Stomach (tissue), 9 donors: ENCODE results near the gene TEAD4. TPM values are rescaled to one million over a fixed set of nuclear protein-coding genes. Genes with fewer than 3 reads are reported as not detected.

Experiments
- DNase-seq, 2 donors: peaks; one replicate each; pipeline versions ENCODE4 v3.0.0 to v3.0.0-alpha.2; 2013 to 2019
- H3K27ac ChIP-seq, 5 donors: fragments of 200-600 bp in 4 of 5; sonication (generic) in 4 of 5; one replicate each; pipeline ENCODE4 v1.5.1; 2013 to 2019; ENCODE audit warnings: mild to moderate bottlenecking in 1 of 5, moderate library complexity in 1 of 5
- H3K27me3 ChIP-seq, 3 donors: fragments of 200-600 bp; sonication (generic); one replicate each; pipeline ENCODE4 v1.5.1; 2017 to 2019; ENCODE audit warnings: mixed run types in 1 of 3
- H3K36me3 ChIP-seq, 4 donors: fragments of 200-600 bp; sonication (generic); 1 replicate in 3 of 4; 2 replicates in 1 of 4; pipeline ENCODE4 v1.5.1; 2016 to 2019
- H3K4me1 ChIP-seq, 4 donors: fragments of 200-600 bp; sonication (generic); one replicate each; pipeline ENCODE4 v1.5.1; 2016 to 2019
- H3K4me3 ChIP-seq, 4 donors: fragments of 200-600 bp; sonication (generic) in 3 of 4; one replicate each; pipeline ENCODE4 v1.5.1; 2016 to 2019; ENCODE audit warnings: mild to moderate bottlenecking in 1 of 4
- H3K9me3 ChIP-seq, 4 donors: fragments of 200-600 bp; sonication (generic); one replicate each; pipeline ENCODE4 v1.5.1; 2016 to 2019
- EP300 ChIP-seq: sonication (generic); formaldehyde crosslinking; IDR thresholded peaks from one replicate; pipeline ENCODE4 v1.6.1; 2017; ENCODE audit warnings: antibody characterized with exemption
- POLR2A ChIP-seq, 4 donors: fragments of 450-650 bp; IDR thresholded peaks; one replicate each; pipeline ENCODE4 v1.6.1; 2016; ENCODE audit warnings: antibody characterized with exemption in 4 of 4, control low read depth in 2 of 4, mild to moderate bottlenecking in 1 of 4, moderate library complexity in 1 of 4
- POLR2AphosphoS5 ChIP-seq, 3 donors: sonication (generic); formaldehyde crosslinking; IDR thresholded peaks; one replicate each; pipeline ENCODE4 v1.6.1; 2016; ENCODE audit warnings: antibody characterized with exemption in 3 of 3
- WGBS, 5 donors: extraction: QIAGEN DNeasy Blood & Tissue Kit in 3 of 5; methylation state at CpG; one replicate each; pipeline versions ENCODE4 v1.1.5 to v1.1.7; 2013 to 2018; 5-methylcytosine and 5-hydroxymethylcytosine counted together
- intact Hi-C: fragments of 100-400 bp; cut with DNase I; formaldehyde crosslinking; loops from one replicate; pipeline ENCODE4 v1.15.1; 2023; ENCODE audit warnings: low total_unique reads
- polyA plus RNA-seq, 3 donors: library from polyadenylated mRNA; stranded (reverse); fragments of 200-250 nt; gene quantifications; one replicate each; pipeline ENCODE4 v1.2.3, GENCODE V29; 2013
- total RNA-seq, 5 donors: library from RNA; depleted of rRNA; stranded (reverse); fragments of >200 nt; gene quantifications; one replicate each; pipeline versions ENCODE4 v1.1.0 to v1.2.3, GENCODE V29; 2014 to 2016
- TF ChIP-seq, protein P1 (sequence below), 7 experiments: fragments of 450-650 bp in 4 of 7; fragments of 200-600 bp in 3 of 7; sonication (generic) in 3 of 7; IDR thresholded peaks; one replicate each; pipeline ENCODE4 v1.5.1; 2016 to 2019; ENCODE audit warnings: antibody characterized with exemption in 7 of 7, control low read depth in 2 of 7, mild to moderate bottlenecking in 1 of 7
- donor health status: healthy with polysubstance abuse.
- donor health status: Bipolar disorder and iron deficiency.
- donor health status: healthy.

Gene TEAD4
- total and polyA plus RNA-seq, 8 donors: 5.7 to 10.6 (median 8.3) TPM; not detected in 2

DNA sequence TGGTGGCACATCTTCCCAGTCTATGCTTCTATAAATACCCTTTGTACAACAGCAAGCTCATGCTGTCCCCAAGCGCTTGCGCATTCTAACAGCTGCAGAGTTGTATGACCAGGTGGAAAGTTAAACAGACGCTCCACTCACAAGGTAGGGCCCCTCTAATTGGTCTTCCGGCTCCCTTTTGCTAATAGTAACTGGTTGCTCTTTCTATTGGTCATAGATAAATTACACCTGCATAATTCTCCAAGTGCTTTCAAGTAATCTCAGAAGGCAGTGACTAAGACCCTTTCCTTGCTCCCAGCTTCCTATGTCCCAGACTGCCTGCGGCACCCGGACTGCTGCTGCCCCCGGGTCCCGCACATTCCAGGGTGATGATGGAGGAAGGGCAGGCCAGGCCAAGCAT, 111.9 kb downstream of the TEAD4 start:
- intact Hi-C loops: no loop called here
- DNase-seq: peak in 1 of 2 donors; percentile 90
- Histone ChIP-seq H3K4me3 (no peak overlapping the region), H3K9me3 (no peaks in the 10 kb centered on the region), H3K27ac (no peak overlapping the region), H3K36me3 (no peaks in the 10 kb centered on the region), H3K4me1 (peaks cover 0 to 19% (median 8%) of the 10 kb centered on the region in 4 donors), H3K27me3 (peaks cover 0 to 6% (median 0%) of the 10 kb centered on the region in 3 donors)
- WGBS, 5 donors: 48 to 70% (median 62%) methylated on average over 8 of the region's 8 CpGs
- TF ChIP-seq EP300 (no peak), POLR2AphosphoS5 (IDR thresholded peaks at IDR 0.05) (no peak), POLR2A (IDR thresholded peaks at IDR 0.05) (no peak)
- TF ChIP-seq, protein P1, sequence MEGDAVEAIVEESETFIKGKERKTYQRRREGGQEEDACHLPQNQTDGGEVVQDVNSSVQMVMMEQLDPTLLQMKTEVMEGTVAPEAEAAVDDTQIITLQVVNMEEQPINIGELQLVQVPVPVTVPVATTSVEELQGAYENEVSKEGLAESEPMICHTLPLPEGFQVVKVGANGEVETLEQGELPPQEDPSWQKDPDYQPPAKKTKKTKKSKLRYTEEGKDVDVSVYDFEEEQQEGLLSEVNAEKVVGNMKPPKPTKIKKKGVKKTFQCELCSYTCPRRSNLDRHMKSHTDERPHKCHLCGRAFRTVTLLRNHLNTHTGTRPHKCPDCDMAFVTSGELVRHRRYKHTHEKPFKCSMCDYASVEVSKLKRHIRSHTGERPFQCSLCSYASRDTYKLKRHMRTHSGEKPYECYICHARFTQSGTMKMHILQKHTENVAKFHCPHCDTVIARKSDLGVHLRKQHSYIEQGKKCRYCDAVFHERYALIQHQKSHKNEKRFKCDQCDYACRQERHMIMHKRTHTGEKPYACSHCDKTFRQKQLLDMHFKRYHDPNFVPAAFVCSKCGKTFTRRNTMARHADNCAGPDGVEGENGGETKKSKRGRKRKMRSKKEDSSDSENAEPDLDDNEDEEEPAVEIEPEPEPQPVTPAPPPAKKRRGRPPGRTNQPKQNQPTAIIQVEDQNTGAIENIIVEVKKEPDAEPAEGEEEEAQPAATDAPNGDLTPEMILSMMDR (IDR thresholded peaks at IDR 0.05): no peak

DNA sequence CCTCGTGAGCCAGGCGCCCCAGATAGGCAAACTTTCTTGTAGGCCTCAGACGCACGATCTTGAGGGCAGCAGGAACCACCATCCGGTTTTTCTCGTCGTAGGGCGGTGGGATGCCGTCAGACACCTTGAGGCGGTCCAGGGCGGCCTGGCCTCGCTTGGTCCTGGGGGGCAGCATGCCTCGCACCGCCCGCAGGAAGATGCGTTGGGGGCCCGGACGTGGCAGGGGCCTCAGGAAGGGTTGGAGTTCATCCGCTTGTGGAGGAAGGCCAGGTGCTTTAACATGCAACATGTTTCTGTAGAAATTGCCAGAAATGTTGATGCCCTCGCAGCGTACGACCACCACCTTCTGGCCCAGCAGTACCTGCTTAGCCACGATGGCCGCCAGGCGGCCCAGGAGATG, 112.5 kb downstream of the TEAD4 start:
- intact Hi-C loops: no loop called here
- 84 to 94% (median 89%) methylated on average over 24 to 25 of the region's 25 CpGs for WGBS, 5 donors
- TF ChIP-seq POLR2AphosphoS5 (IDR thresholded peaks at IDR 0.05) (no peak), EP300 (no peak)
- TF ChIP-seq, protein P1 (IDR thresholded peaks at IDR 0.05): no peak
- peaks cover 0 to 25% (median 14%) of the 10 kb centered on the region in 4 donors for H3K4me1 ChIP-seq
- H3K4me3 ChIP-seq: no peak overlapping the region
- no peak overlapping the region for H3K27ac ChIP-seq
- H3K27me3 ChIP-seq: peaks cover 0 to 7% (median 0%) of the 10 kb centered on the region in 3 donors
- no peaks in the 10 kb centered on the region for H3K36me3 ChIP-seq
- no peak for DNase-seq
- H3K9me3 ChIP-seq: no peaks in the 10 kb centered on the region

DNA sequence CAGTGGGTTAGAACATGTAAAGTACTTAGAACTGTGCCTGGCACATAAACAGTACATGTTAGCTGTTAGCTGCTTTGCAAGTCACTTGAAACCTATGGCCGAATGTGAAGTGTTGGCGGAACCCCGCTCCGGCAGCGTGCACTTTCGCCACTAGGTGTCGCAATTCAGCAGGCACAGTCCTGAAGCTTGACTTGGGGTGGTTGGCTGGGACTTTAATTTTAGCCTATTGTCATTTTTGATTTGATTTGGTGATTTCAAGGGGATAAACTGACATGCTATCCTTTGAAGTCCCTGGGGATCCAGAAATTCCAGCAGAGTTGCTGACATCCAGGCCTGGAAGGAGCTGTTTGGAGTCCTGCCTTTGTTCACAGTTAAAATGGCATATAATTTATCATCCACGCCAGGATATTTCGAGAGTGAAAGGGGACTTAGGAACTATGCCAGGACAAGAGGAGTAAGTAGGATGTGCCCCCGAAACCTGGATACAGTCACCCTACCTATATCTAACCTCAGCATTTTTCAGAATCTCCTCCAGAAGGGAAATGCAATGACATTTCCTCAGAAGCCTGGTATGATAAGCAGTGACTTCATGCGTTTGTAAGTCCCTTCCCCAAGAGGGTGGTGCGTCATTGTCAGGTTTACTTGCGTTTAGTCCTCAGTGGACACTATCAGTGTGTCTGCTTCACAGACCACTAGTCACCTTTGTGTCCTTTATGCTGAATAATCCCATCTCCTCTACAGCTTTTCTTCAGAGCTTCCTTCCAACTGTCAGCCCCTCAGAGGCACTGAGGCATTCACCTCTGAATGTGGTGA, 114.4 kb downstream of the TEAD4 start:
- TF ChIP-seq POLR2AphosphoS5 (IDR thresholded peaks at IDR 0.05): peak in 1 of 3 donors; percentile 57
- no peak for TF ChIP-seq POLR2A (IDR thresholded peaks at IDR 0.05)
- TF ChIP-seq, protein P1 (IDR thresholded peaks at IDR 0.05): peak in 5 of 7 experiments; percentile 85 to 99 (median 94)
- WGBS, 5 donors: 7 to 12% (median 10%) methylated on average over 13 of the region's 13 CpGs
- H3K27ac ChIP-seq: peak overlapping the region in 2 of 5 donors; percentile 32 to 55
- H3K9me3 ChIP-seq: no peaks in the 10 kb centered on the region
- no peaks in the 10 kb centered on the region for H3K36me3 ChIP-seq
- intact Hi-C loops: no loop called here
- peaks cover 0 to 38% (median 24%) of the 10 kb centered on the region in 4 donors for H3K4me1 ChIP-seq
- DNase-seq: peak; percentile 88 to 95
- peaks cover 0 to 12% (median 0%) of the 10 kb centered on the region in 3 donors for H3K27me3 ChIP-seq
- no peak overlapping the region for H3K4me3 ChIP-seq

DNA sequence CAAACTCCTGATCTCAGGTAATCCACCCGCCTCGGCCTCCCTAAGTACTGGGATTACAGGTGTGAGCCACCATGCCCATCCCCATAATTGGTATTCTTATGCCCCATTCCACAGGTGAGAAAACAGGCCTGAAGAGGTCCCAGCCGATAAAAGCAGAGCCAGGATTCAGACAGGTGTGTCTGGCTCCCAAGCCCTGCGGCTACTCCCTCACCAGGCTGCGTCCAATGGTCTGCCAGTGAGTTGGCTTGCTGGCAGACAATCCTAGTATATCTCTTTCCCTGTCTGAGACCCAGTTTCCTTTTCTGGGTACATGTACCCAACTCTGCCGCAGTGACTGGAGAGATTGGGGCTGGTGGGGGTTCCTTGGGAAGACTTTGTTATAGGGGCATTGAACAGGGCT, 116.1 kb downstream of the TEAD4 start:
- Histone ChIP-seq H3K4me3 (no peak overlapping the region), H3K9me3 (no peaks in the 10 kb centered on the region), H3K27ac (peak overlapping the region in 1 of 5 donors; percentile 95), H3K36me3 (no peaks in the 10 kb centered on the region), H3K4me1 (peaks cover 0 to 46% (median 29%) of the 10 kb centered on the region in 4 donors), H3K27me3 (peaks cover 0 to 12% (median 0%) of the 10 kb centered on the region in 3 donors)
- intact Hi-C loops: no loop called here
- no peak for DNase-seq
- 84 to 94% (median 92%) methylated on average over 6 of the region's 6 CpGs for WGBS, 5 donors
- no peak for TF ChIP-seq POLR2AphosphoS5 (IDR thresholded peaks at IDR 0.05)
- TF ChIP-seq, protein P1 (IDR thresholded peaks at IDR 0.05): no peak
- no peak for TF ChIP-seq POLR2A (IDR thresholded peaks at IDR 0.05)
- TF ChIP-seq EP300: no peak
